SK-N-SH (cell line): Measurements from ENCODE around the gene SMG1.
"Not testable (repeated sequence)": the region's sequence is repeated elsewhere in the genome, so short reads cannot be mapped to it uniquely, and the experiment has no call there.

ENCODE experiments used
- CTCF ChIP-seq: fragments of 200-600 bp; sonication (generic); IDR thresholded peaks from 2 replicates; pipeline ENCODE4 v1.6.1; 2017; ENCODE audit warnings: antibody characterized with exemption, mild to moderate bottlenecking, moderate library complexity
- EP300 ChIP-seq, 2 experiments: IDR thresholded peaks; 2 replicates each; pipeline versions ENCODE4 v1.4.0 to v1.6.1; 2012; ENCODE audit warnings: borderline replicate concordance in 1 of 2, low read depth in 1 of 2, low read length in 1 of 2
- MAX ChIP-seq: IDR thresholded peaks from 2 replicates; pipeline ENCODE4 v1.4.0; 2012; ENCODE audit warnings: low read depth
- POLR2AphosphoS5 ChIP-seq: IDR thresholded peaks from 2 replicates; pipeline ENCODE4 v1.6.1; 2012; ENCODE audit warnings: low read depth, low read length
- RAD21 ChIP-seq: IDR thresholded peaks from 2 replicates; pipeline ENCODE4 v1.6.1; 2012; ENCODE audit warnings: mild to moderate bottlenecking, low read length
- SMC3 ChIP-seq: IDR thresholded peaks from 2 replicates; pipeline ENCODE4 v1.6.1; 2012; ENCODE audit warnings: low read depth, low read length, improper control_type of control experiment
- TAF1 ChIP-seq: IDR thresholded peaks from 2 replicates; pipeline ENCODE4 v1.6.1; 2012; ENCODE audit warnings: low read depth, mild to moderate bottlenecking, low read length, moderate library complexity, borderline replicate concordance

- TF ChIP-seq CTCF; POLR2AphosphoS5; EP300 (IDR thresholded peaks at IDR 0.05; ENCODE audit: borderline replicate concordance in 1 of 2, low read depth in 1 of 2, low read length in 1 of 2); MAX; SMC3; TAF1; RAD21: not testable (repeated sequence)
Measured at GRCh38 chr16:18923935-18924334, 2.3 kb downstream of the SMG1 start.
